ENCODE data around the gene GPC1.

Gene GPC1

GRCh38 chr2:240469740-240470139 lies 34.3 kb downstream of the GPC1 start:
- H2AK5ac ChIP-seq (ENCODE audit: low read length): no peak overlapping the region
- no peak overlapping the region for H2BK5ac ChIP-seq (ENCODE audit: low read depth, low read length, poor library complexity)
- no peaks in the 10 kb centered on the region for H3K79me1 ChIP-seq (ENCODE audit: low read length)
- no peak overlapping the region for H3K4ac ChIP-seq (ENCODE audit: low read depth, low read length)
- no peak overlapping the region for H3K27ac ChIP-seq (ENCODE audit: low read depth, low read length)
- no CpG with 5 or more reads among the region's 6 CpGs for WGBS (ENCODE audit: extremely low coverage, insufficient coverage, insufficient read length)
- H2BK120ac ChIP-seq (ENCODE audit: insufficient read depth, low read length, poor library complexity): no peak overlapping the region
- H3K9me3 ChIP-seq (ENCODE audit: insufficient read depth, low read depth, low read length): peaks cover 4% of the 10 kb centered on the region
- peak overlapping the region; percentile 3 for H3K23ac ChIP-seq (ENCODE audit: low read length)
- H3K14ac ChIP-seq (ENCODE audit: low read length): no peak overlapping the region
- no peak overlapping the region for H3K9ac ChIP-seq (ENCODE audit: low read length)
- H4K91ac ChIP-seq (ENCODE audit: low read depth, low read length): no peak overlapping the region
- no peak overlapping the region for H2BK12ac ChIP-seq (ENCODE audit: low read length)
- no peak overlapping the region for H2AFZ ChIP-seq (ENCODE audit: insufficient read depth, low read length, poor library complexity)
- H3K27me3 ChIP-seq (ENCODE audit: insufficient read depth, low read length): no peaks in the 10 kb centered on the region
- H3K79me2 ChIP-seq (ENCODE audit: control insufficient read depth, insufficient read depth, low read length, poor library complexity): no peaks in the 10 kb centered on the region
- peaks cover 4 to 6% of the 10 kb centered on the region in 2 experiments for H3K4me1 ChIP-seq (ENCODE audit: control insufficient read depth in 1 of 2, insufficient read depth in 2 of 2, low read length in 2 of 2)
- H3K36me3 ChIP-seq (ENCODE audit: control insufficient read depth in 1 of 2, insufficient read depth in 2 of 2, low read length in 2 of 2): peaks cover 12 to 16% of the 10 kb centered on the region in 2 experiments
- H4K12ac ChIP-seq (ENCODE audit: low read depth, low read length): no peak overlapping the region
- no peak overlapping the region for H3K4me2 ChIP-seq (ENCODE audit: low read length)
- no peak overlapping the region for H4K8ac ChIP-seq (ENCODE audit: low read depth, low read length)
- H3K4me3 ChIP-seq (ENCODE audit: low read depth, low read length): peak overlapping the region; percentile 33
- peak in 1 of 2 donors; percentile 2 for DNase-seq
- no peak overlapping the region for H3K18ac ChIP-seq (ENCODE audit: low read length)

- Histone ChIP-seq H2BK120ac (ENCODE audit: insufficient read depth, low read length, poor library complexity) (no peak overlapping the region), H3K4me3 (ENCODE audit: low read depth, low read length) (no peak overlapping the region), H3K18ac (ENCODE audit: low read length) (no peak overlapping the region), H2AFZ (ENCODE audit: insufficient read depth, low read length, poor library complexity) (no peak overlapping the region), H4K12ac (ENCODE audit: low read depth, low read length) (no peak overlapping the region), H2BK12ac (ENCODE audit: low read length) (peak overlapping the region; percentile 9), H3K9me3 (ENCODE audit: insufficient read depth, low read depth, low read length) (peaks cover 4% of the 10 kb centered on the region), H3K27me3 (ENCODE audit: insufficient read depth, low read length) (no peaks in the 10 kb centered on the region), H3K79me2 (ENCODE audit: control insufficient read depth, insufficient read depth, low read length, poor library complexity) (no peaks in the 10 kb centered on the region), H3K79me1 (ENCODE audit: low read length) (no peaks in the 10 kb centered on the region), H3K9ac (ENCODE audit: low read length) (no peak overlapping the region), H3K36me3 (ENCODE audit: control insufficient read depth in 1 of 2, insufficient read depth in 2 of 2, low read length in 2 of 2) (no peaks in the 10 kb centered on the region), H2AK5ac (ENCODE audit: low read length) (no peak overlapping the region), H2BK5ac (ENCODE audit: low read depth, low read length, poor library complexity) (no peak overlapping the region), H3K4me2 (ENCODE audit: low read length) (no peak overlapping the region), H4K91ac (ENCODE audit: low read depth, low read length) (no peak overlapping the region), H3K4ac (ENCODE audit: low read depth, low read length) (no peak overlapping the region), H3K4me1 (ENCODE audit: control insufficient read depth in 1 of 2, insufficient read depth in 2 of 2, low read length in 2 of 2) (peaks cover 4 to 6% of the 10 kb centered on the region in 2 experiments), H3K23ac (ENCODE audit: low read length) (no peak overlapping the region), H4K8ac (ENCODE audit: low read depth, low read length) (no peak overlapping the region), H3K14ac (ENCODE audit: low read length) (no peak overlapping the region), H3K27ac (ENCODE audit: low read depth, low read length) (no peak overlapping the region)
- peak in 1 of 2 donors; percentile 0 for DNase-seq
- WGBS (ENCODE audit: extremely low coverage, insufficient coverage, insufficient read length): no CpG with 5 or more reads among the region's 11 CpGs
These were observed 36.8 kb downstream of the GPC1 start for GRCh38 chr2:240472078-240472790.

GRCh38 chr2:240473211-240473610 lies 37.7 kb downstream of the GPC1 start:
- no peaks in the 10 kb centered on the region for H3K79me2 ChIP-seq (ENCODE audit: control insufficient read depth, insufficient read depth, low read length, poor library complexity)
- H3K4me2 ChIP-seq (ENCODE audit: low read length): no peak overlapping the region
- no peak overlapping the region for H4K12ac ChIP-seq (ENCODE audit: low read depth, low read length)
- no peaks in the 10 kb centered on the region for H3K36me3 ChIP-seq (ENCODE audit: control insufficient read depth in 1 of 2, insufficient read depth in 2 of 2, low read length in 2 of 2)
- H2AFZ ChIP-seq (ENCODE audit: insufficient read depth, low read length, poor library complexity): no peak overlapping the region
- no peak overlapping the region for H2BK120ac ChIP-seq (ENCODE audit: insufficient read depth, low read length, poor library complexity)
- no peak overlapping the region for H2BK12ac ChIP-seq (ENCODE audit: low read length)
- whole genome bisulfite sequencing (ENCODE audit: extremely low coverage, insufficient coverage, insufficient read length): no CpG with 5 or more reads among the region's 4 CpGs
- peak in 1 of 2 donors; percentile 8 for DNase-seq
- H3K27ac ChIP-seq (ENCODE audit: low read depth, low read length): no peak overlapping the region
- H3K23ac ChIP-seq (ENCODE audit: low read length): no peak overlapping the region
- no peaks in the 10 kb centered on the region for H3K27me3 ChIP-seq (ENCODE audit: insufficient read depth, low read length)
- no peak overlapping the region for H2BK5ac ChIP-seq (ENCODE audit: low read depth, low read length, poor library complexity)
- H3K4ac ChIP-seq (ENCODE audit: low read depth, low read length): no peak overlapping the region
- H3K14ac ChIP-seq (ENCODE audit: low read length): no peak overlapping the region
- H4K91ac ChIP-seq (ENCODE audit: low read depth, low read length): no peak overlapping the region
- H3K9me3 ChIP-seq (ENCODE audit: insufficient read depth, low read depth, low read length): peaks cover 4% of the 10 kb centered on the region
- H3K79me1 ChIP-seq (ENCODE audit: low read length): no peaks in the 10 kb centered on the region
- H3K4me1 ChIP-seq (ENCODE audit: control insufficient read depth in 1 of 2, insufficient read depth in 2 of 2, low read length in 2 of 2): peaks cover 4 to 6% of the 10 kb centered on the region in 2 experiments
- no peak overlapping the region for H3K4me3 ChIP-seq (ENCODE audit: low read depth, low read length)
- no peak overlapping the region for H4K8ac ChIP-seq (ENCODE audit: low read depth, low read length)
- no peak overlapping the region for H2AK5ac ChIP-seq (ENCODE audit: low read length)
- no peak overlapping the region for H3K18ac ChIP-seq (ENCODE audit: low read length)
- no peak overlapping the region for H3K9ac ChIP-seq (ENCODE audit: low read length)

GRCh38 chr2:240477916-240478315 lies 42.5 kb downstream of the GPC1 start:
- Histone ChIP-seq H3K14ac (ENCODE audit: low read length) (no peak overlapping the region), H2AFZ (ENCODE audit: insufficient read depth, low read length, poor library complexity) (no peak overlapping the region), H3K4ac (ENCODE audit: low read depth, low read length) (no peak overlapping the region), H3K4me2 (ENCODE audit: low read length) (no peak overlapping the region), H2BK5ac (ENCODE audit: low read depth, low read length, poor library complexity) (no peak overlapping the region), H3K79me2 (ENCODE audit: control insufficient read depth, insufficient read depth, low read length, poor library complexity) (no peaks in the 10 kb centered on the region), H4K8ac (ENCODE audit: low read depth, low read length) (no peak overlapping the region), H3K79me1 (ENCODE audit: low read length) (no peaks in the 10 kb centered on the region), H3K27ac (ENCODE audit: low read depth, low read length) (no peak overlapping the region), H2AK5ac (ENCODE audit: low read length) (no peak overlapping the region), H2BK120ac (ENCODE audit: insufficient read depth, low read length, poor library complexity) (no peak overlapping the region), H4K12ac (ENCODE audit: low read depth, low read length) (no peak overlapping the region), H3K18ac (ENCODE audit: low read length) (no peak overlapping the region), H3K4me3 (ENCODE audit: low read depth, low read length) (no peak overlapping the region), H3K9ac (ENCODE audit: low read length) (no peak overlapping the region), H3K4me1 (ENCODE audit: control insufficient read depth in 1 of 2, insufficient read depth in 2 of 2, low read length in 2 of 2) (no peaks in the 10 kb centered on the region), H3K23ac (ENCODE audit: low read length) (no peak overlapping the region), H4K91ac (ENCODE audit: low read depth, low read length) (no peak overlapping the region), H3K9me3 (ENCODE audit: insufficient read depth, low read depth, low read length) (no peaks in the 10 kb centered on the region), H2BK12ac (ENCODE audit: low read length) (no peak overlapping the region), H3K36me3 (ENCODE audit: control insufficient read depth in 1 of 2, insufficient read depth in 2 of 2, low read length in 2 of 2) (no peaks in the 10 kb centered on the region), H3K27me3 (ENCODE audit: insufficient read depth, low read length) (no peaks in the 10 kb centered on the region)
- WGBS (ENCODE audit: extremely low coverage, insufficient coverage, insufficient read length): no CpG with 5 or more reads among the region's 13 CpGs
- no peak for DNase-seq

Measured in trophoblast cell (in vitro differentiated cells and primary cell).